Measurements from ENCODE around the gene FGF12.

Gene FGF12

DNA sequence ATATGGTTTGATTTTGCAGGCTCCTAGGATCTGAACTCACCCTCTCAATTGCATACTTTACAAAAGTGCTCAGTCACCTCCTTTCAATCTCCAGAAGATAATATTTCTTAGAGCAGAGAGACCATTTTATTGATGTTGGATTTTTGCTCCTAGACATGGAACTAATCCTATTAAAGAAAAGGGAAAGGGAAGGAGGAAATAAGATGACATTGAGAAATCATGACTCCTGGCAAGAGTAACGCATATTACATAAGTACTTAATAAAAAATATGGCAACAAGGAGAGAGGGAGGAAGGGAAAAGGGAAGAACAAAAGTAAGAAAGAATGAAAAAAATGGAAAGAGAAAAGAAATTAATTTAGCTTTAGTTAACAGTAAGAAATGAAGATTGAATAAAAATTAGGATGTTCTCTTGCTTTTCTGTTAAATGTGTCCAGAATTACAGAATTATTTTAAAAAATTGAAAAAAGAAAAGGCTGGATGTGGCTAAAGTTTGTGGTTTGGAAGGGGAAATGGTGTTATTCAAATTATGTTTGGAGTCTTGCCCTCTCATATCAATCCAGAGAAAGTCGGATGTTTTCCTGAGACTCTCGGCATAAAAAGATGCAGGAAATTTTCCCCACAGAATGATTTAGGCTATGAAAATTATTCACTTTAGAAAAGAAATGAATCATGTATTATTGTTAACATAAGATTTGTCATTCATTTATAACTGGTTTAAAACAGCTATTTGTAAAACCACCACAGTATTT, 474.0 kb downstream of the FGF12 start:
- no peak for DNase-seq

DNA sequence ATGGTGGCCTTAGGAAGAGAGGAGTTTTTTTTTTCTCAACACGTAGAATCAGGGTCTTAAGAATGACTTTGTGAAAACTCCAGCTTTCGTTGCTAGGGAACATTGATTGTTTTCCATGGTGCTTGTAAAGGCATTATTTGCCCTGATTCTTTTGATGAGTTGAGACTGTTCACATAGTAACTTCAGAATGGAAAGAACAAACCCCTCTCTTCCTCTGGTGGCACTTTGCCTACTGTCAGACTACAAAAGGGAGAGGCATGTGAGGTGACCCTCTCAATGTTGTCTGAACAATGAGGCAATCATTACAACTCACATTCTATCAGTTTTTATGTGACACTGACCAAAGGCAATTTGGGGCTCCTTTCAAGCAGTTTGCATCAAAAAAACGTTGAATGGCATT, 477.8 kb downstream of the FGF12 start:
- no peak for DNase-seq

DNA sequence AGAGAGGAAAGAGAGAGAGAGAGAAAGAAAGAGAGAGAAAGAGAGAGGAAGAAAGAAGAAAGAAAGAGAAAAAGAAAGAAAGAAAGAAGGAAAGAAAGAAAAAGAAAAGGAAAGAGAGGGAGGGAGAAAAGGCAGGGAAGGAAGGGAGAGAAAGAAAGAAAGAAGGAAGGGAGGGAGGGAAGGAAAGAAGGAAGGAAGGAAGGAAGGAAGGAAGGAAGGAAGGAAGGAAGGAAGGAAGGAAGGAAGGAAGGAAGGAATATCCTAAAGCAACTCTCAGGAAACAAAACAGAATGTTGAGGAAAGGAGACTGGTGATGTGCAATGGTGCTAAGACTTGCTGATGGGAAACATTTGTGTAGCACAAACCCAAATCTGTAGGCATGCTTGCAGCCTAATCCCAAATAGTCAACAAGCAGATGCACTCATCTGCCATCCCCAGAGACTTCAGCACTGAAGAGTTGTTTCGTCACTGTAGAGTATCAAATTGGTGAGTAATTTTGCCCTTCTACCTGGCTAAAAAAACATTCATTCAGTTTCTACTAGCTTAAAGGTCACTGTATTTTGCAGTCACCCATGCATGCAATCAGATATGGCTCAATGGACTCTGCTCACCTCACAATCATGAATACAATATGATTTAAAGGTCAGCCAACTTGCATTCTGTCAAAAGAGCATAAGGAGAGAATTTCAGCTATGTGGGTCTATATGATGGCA, 480.3 kb downstream of the FGF12 start:
- DNase-seq: no peak

DNA sequence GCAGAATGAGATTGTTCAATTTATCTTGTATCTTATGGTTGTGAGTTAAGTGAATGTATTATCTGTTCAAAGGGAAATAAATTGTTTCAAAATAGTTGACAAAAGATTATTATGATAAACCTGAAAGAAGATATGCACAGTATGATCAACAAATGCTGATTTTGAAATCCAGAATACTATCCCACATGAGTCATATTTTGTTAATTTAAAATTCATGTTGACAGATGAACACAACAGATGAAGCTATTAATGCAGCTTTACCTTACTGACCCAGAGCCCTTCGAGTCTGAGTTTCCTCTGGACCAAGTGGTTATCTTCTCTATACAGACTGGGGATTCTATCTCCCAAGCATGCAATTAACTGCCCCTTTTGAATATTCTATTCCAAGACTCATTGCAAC, 482.8 kb downstream of the FGF12 start:
- no peak for DNase-seq

DNA sequence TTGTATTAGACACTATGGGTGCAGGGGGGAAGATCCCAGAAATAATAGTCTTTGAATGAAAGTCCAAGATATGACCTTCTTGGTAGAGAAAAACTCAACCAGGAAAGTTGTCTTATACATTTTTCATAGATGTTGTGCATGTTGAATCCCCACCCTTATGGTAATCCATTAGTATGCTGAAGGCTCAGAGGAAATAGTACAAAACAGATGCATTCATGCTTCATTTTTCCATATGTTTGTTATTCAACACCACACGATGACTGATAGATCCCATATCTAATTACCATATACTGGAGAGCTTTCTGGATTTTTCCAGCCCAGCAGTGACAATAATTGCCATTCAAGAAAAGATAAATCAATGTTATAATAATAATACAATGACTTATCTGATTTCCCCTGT, 487.4 kb downstream of the FGF12 start:
- no peak for DNase-seq

DNA sequence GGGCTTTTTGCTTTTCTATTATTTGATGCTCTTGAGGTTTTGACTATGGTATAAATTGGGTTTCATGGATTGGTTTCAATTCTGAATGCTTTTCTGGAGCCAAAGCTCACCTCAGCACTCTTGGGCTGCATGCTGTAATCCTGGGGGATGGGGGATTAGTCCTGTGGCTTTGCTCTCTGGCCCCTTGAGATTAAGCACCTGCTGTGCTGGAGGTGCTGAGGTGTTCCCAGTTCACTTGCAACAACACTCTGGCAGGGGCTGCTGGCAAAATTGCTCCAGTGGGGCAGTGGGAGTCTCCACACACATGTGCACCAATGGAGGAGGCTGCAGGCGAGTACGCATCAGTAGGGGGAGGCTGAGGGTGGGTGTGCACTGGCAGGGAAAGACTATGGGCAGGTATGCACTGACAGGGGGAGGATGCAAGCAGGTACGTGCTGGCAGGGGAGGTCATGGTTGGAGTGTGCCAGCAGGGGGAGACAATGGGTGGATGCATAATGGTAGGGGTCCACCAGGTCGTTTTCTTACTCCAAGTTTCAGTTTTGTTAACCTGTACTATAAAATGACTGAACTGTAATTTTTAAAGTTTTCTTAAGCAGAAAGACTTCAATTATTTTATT, 489.2 kb downstream of the FGF12 start:
- no peak for DNase-seq

DNA sequence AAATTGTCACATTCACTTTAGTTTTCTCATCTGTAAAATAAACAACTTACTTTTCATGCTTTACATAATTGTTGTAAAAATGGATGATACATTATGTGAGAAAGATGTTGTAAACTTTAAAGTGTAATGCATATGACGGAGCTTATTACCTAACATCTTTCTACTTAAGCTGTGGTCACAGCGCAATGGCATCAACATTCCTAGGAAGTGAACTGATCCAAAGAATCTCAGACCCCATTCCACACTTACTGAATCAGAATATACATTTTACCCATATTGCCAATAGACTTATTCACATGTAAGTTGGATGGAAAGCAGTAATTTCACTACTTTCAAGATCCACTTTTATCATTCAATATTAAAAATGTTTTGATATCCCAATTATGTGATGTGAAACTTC, 497.5 kb downstream of the FGF12 start:
- no peak for DNase-seq

DNA sequence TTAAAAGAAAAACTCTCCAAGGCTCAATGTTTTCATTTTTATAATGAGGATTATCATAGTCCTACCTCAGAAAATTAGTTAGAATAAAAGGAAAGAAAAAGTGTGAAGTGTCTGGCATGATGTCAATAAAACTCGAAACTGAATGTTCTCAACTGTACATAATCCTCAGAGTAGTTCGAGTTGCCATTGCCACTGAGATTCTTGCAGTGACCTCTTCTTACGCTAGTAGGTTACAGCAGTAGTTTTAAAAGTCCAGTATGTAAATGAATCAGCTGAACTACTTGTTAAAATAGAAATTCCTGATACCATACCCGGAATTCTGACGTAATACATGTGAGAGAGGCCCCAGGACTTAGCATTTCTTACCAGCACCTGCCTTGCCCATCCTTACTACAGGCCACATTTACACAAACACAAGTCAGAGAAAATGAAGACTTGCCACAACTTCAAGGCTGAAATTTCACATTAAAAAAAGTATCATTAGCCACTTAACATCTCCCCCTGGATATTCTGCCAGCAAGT, 502.6 kb downstream of the FGF12 start:
- no peak for DNase-seq

DNA sequence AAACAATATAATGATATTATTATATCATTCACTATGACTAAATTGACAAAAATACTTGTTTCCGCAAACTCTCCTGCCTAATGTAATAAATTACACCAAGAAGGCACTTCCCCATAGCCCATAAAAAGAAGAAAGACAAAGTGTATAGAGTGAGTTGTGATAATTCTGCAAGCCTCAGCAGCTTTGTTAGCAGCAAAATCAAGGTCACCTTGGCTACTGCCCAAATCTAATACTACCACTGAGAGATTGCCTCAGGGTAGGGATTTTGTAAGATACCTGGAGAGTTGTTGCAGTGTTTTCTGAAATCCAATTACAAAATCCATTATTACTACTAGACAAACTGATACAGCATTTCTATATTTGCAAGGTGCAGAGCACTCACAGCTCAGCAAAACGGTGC, 503.5 kb downstream of the FGF12 start:
- DNase-seq: no peak

DNA sequence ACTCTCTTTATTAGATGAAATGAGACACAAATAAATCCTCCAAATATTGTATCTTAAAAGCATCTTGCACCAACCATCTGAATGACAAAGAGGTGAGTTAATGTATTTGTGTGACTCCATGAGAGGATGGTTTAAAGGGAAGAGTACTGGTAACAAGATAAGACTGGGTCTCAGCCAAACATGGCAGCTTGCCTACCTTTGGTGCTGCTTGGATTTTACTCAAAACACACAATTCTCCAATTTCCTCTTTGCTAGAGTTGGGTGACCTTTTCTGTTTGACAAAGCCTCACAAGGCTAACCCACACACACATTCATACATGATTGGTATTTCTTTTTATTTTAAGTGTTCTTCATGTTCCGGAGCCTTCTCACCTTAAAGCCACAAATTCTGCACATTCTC, 506.4 kb downstream of the FGF12 start:
- no peak for DNase-seq

DNA sequence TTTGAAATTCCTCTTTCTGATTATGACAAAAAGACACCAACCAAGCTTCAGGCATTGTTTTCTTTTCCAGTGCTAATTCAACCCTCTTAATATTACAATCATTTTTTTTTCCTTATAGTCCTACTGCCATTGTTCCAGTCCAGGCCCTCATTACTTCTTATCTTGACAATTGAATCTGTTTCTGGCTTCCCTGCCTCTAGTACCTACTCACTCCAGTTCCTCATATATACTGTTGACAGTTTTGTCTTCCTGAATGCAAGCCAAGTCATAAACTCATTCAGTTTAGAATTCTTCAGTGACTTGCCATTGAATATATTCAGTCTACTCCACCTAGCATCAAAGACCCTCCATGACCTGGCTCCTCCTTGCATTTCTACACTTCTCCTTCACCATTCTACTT, 507.4 kb downstream of the FGF12 start:
- no peak for DNase-seq

DNA sequence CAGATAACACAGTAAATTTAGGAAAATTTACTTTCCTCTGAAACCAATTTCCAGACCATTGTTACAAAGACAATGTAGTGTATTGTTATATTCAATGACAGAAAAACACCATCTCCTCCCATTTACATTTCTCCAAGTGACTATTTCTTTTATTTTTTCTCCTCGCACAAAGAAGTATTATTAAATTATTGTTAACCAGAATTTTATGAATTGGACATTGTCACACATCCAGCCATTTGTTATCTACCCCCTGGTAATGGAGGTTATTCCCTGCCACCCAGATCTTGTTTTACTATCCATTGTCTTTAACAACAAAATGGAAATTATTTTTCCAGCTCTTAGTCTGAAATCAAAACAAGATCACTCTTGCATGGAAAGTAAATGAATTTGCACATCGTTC, 511.3 kb downstream of the FGF12 start:
- no peak for DNase-seq

DNA sequence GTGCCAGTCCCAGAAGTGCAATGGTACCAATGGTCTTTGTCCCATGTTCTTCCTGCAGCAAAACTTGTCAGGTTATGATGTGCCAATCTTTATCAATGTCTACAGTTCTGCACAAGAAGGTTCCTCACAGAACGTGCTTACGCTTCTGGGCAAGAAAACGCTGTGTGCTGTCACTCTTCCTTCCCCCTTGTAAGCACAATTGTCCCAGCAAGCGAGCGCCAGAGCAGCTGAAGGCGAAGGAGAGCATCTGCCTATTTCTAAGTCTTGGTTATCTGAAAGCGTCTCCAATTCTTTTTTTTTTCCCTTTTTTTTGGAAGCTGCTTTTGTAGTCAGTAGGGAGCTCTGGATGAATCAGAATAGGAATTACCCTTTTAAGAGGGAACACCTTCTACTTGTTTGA, 514.4 kb downstream of the FGF12 start:
- no peak for DNase-seq

DNA sequence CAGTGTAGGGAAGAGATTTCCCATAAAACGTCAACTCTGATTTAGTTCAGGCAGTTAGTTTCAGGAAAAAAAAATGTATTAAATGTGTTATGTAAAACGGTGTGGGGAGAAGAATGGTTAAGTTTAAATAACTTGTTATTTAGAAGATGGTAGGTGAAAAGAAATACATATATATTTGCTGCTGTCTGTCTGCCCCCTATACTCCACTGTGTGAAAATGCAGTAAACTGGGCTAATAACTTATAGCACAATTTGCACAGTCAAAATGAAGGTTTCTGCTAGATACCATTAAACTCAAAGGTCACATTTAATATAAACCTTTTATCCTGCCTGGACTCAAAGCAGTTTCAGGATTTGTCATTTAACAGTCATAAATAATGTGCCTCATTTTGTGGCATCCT, 515.0 kb downstream of the FGF12 start:
- no peak for DNase-seq

DNA sequence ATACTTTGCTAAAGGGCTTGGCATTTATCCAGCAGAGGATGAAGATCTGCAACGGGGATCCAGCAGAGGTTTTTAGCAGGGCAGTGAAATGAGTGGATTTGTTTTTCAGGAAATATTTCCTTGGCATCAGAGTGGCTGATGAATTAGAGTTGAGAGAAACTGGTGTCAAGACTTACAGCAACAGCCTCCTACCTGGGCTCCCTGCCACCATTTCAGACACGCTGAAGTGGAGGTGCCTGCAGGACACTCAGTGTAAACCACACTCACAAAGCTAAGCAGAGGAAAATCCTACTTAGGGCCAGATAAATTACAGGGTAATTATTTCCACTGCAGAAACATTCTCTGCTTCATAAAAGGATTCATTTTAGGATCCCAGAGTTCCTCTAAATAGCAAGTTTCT, 519.7 kb downstream of the FGF12 start:
- DNase-seq: peak; percentile 49

DNA sequence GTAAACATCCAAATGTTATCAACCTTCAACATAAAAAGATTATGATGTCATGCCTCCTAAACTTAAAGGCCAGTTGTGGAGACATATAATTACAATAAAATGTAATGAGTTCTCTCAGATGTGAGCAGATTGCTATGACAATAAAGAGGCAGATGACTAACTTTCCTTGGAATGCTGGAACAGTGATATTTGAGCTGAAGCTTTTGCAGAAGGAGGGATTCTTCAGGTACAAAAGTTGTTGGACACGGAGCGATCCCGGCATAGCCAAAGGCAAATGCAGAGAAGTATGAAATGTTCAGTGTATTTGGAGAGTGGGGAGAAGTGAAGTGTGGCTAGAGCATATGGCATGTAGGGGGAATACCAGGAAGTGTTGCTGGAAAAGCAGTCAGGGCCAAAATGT, 520.1 kb downstream of the FGF12 start:
- no peak for DNase-seq

DNA sequence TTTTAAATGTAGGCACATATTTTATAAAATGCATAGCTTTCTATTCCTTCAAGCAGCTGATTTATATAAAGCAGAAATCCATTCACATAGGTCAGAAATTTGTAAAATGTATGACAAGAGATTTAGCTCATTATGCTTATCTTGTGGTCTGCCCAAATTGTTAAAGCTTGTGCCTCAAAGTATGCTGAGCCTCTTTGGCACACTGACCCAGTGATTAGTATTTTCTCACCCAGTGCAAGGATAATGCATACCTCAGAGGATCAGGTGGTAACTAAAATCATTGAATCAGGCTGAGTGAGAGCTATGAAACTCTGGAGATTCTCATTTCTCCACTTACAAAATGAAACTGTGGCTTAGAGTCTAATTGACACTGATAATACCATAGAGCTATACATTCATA, 533.3 kb downstream of the FGF12 start:
- DNase-seq: no peak

DNA sequence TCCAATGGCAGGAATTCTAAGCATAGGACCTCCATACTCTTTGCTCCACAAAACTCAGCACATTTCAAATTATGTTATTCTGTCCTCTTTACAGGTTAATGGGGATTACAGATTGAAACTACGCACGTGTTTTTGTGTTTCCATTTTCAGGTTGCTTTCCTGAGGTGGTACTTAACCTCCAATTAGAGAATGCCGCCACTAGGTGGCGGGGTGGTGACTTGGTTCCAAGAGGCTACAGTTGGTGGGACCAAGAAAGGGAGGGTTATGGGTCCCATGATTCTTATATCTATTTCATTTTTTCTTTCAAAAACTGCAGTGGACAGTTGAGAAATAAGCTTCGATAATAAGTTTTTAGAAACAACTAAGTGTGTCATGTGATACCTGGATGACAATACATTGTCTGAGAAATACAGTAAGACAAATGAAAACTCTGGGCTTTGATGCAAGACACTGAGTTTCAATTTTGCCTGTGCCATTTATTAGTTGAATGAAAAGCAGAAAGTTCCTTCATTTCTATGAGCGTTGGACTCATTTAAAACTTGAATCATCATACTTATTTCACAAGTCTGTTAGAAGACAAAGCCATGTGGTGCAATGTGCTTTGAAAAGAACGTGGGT, 539.0 kb downstream of the FGF12 start:
- DNase-seq: no peak

DNA sequence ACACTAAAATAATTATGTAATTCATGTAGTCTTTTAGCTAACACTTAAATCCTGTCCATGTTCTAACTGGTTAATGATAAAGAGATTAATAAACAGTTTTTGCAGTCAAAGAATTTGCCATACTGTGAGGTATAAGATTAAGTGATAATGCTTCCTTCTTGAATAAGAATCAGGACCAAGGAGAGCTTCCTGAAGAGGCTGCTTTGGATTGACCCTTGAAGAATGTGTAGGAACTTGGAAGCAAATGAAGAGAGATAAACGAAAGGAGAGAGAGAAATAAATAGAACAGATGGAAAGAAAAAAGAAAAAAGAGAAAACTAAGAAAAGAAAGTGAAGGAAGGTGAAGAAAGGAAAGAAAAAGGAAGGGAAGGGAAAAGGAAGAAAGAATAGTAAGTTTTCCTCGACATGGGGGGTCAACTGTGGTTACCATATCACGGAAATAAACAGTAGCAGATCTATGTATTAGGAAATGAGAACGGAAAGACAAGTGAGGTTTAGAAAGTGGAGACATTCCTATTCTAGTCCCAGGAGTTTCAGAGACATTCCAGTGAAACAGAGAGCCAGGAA, 539.8 kb downstream of the FGF12 start:
- DNase-seq: no peak

DNA sequence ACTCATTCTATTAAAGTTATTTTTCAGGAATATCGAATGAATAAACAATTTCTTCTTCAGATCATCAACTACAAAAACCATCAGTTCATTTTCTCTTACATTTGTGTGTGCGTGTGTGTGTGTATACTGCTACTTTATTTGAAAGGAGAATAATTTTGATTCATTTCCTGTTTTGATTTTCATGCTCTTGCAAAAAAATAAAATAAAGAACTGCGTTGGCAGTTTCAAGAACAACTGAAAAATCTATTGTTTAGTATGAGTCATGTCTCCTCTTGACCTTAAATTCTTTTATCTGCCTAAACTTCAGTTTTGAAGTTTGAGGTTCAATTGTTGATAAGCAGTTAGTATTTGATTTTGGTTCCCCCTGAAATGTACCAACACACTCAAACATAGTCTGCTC, 540.8 kb downstream of the FGF12 start:
- DNase-seq: no peak

DNA sequence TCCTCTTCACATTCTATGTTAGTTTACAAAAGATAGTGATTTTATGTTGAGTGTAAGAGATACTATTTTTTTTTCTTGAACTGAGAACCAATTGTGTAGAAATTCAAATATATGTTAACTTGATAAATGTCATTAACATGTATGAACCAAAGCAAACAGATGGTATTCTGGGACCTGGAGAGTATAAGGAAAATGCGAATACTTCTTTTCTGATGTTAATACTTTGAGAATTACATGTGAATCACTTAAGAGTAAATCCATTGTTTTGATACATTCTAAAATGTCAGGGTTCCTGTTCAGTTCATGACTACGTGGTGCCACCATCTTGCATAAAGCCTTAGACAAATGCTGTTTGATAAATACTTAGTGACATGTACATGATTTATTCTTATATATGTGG, 541.3 kb downstream of the FGF12 start:
- no peak for DNase-seq

DNA sequence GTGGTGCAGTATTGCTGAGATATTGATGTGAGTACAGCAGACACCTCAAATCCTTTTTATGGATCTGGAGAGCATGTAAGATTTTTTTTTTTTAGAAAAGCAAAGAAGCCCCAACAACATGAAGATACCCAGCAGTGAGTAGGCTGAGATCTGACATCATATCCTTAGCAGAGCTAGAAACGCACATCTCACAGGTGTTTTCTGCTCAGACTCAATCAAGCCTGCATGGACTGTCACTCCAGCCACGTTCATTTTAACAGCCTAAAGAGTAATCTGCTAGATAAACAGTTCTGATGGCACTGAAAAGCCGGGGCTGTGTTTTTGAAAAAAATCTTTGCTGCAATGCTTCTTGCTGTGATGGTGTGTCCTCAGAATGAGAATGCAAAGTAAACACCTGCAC, 544.2 kb downstream of the FGF12 start:
- no peak for DNase-seq

DNA sequence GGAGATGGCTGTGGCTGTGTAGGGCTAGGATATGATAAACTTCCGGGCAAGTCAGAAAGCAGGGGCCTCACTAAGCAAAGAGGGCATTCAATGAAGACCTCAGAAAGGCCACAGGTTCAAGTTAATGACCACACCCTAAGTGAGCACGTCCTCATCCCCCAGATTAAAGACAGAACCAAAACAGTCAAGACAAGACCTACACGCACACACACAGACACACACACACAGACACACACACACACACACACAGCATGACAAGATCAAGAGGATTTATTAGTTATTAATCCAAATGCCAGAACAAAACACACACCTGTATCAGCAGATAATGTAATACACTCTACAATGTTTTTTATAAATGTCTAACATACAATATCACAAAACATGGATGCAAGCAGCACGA, 546.2 kb downstream of the FGF12 start:
- no peak for DNase-seq
